CD14-positive monocyte (primary cell): ENCODE data around the gene SRD5A3. TPM values are rescaled to one million over a fixed set of nuclear protein-coding genes. Genes with fewer than 3 reads are reported as not detected.

Experiments used
- DNase-seq, 3 donors: peaks; one replicate each; pipeline ENCODE4 v3.0.0-alpha.2; 2011 to 2022
- H2AFZ ChIP-seq: 2 replicates; pipeline ENCODE4 v1.6.0; 2012; ENCODE audit warnings: mild to moderate bottlenecking, low read depth, low read length, inconsistent platforms; ENCODE audit not compliant: insufficient read depth, poor library complexity, severe bottlenecking
- H3K27ac ChIP-seq, 2 donors: 1 replicate in 1 of 2; 2 replicates in 1 of 2; pipeline ENCODE4 v1.5.1; 2012 to 2013; ENCODE audit warnings: low read length in 2 of 2, control low read depth in 1 of 2, inconsistent platforms in 1 of 2, low read depth in 1 of 2, mild to moderate bottlenecking in 1 of 2
- H3K27me3 ChIP-seq, 2 donors: one replicate each; pipeline versions ENCODE4 v1.6.0 to v1.6.1; 2011 to 2013; ENCODE audit warnings: low read length in 2 of 2; ENCODE audit not compliant: control insufficient read depth in 2 of 2, insufficient read depth in 2 of 2
- H3K36me3 ChIP-seq, 2 donors: replicated peaks in 1 of 2; 1 replicate in 1 of 2; 2 replicates in 1 of 2; pipeline versions ENCODE4 v1.5.1 to v1.6.1; 2012 to 2013; ENCODE audit warnings: low read length in 2 of 2, control low read depth in 1 of 2, inconsistent platforms in 1 of 2, mild to moderate bottlenecking in 1 of 2; ENCODE audit not compliant: insufficient read depth in 2 of 2, control insufficient read depth in 1 of 2
- H3K4me1 ChIP-seq, 2 donors: 1 replicate in 1 of 2; 2 replicates in 1 of 2; pipeline versions ENCODE4 v1.5.1 to v1.6.1; 2012 to 2013; ENCODE audit warnings: low read length in 2 of 2, control low read depth in 1 of 2, inconsistent platforms in 1 of 2, mild to moderate bottlenecking in 1 of 2, moderate library complexity in 1 of 2; ENCODE audit not compliant: insufficient read depth in 2 of 2, control insufficient read depth in 1 of 2
- H3K4me2 ChIP-seq: replicated peaks from 2 replicates; pipeline ENCODE3; 2012; ENCODE audit warnings: low read length, moderate library complexity, mild to moderate bottlenecking; ENCODE audit not compliant: poor library complexity, severe bottlenecking; ENCODE audit errors: extremely low read depth
- H3K4me3 ChIP-seq, 3 experiments: fragments of 200-600 bp in 1 of 3; sonication (generic) in 1 of 3; replicated peaks in 1 of 3; 1 replicate in 2 of 3; 2 replicates in 1 of 3; pipeline ENCODE4 v1.5.1; 2011 to 2013; ENCODE audit warnings: low read length in 3 of 3, mild to moderate bottlenecking in 3 of 3, control low read depth in 2 of 3, low read depth in 2 of 3, inconsistent platforms in 1 of 3, moderate library complexity in 1 of 3
- H3K79me2 ChIP-seq: 2 replicates; pipeline ENCODE4 v1.6.0; 2012; ENCODE audit warnings: mild to moderate bottlenecking, control low read depth, inconsistent platforms, low read length, moderate library complexity; ENCODE audit not compliant: insufficient read depth
- H3K9ac ChIP-seq: 2 replicates; pipeline ENCODE4 v1.6.0; 2017; ENCODE audit warnings: low read length, mild to moderate bottlenecking; ENCODE audit not compliant: insufficient read depth, poor library complexity, severe bottlenecking
- H3K9me3 ChIP-seq, 2 donors: replicated peaks in 1 of 2; 1 replicate in 1 of 2; 2 replicates in 1 of 2; pipeline versions ENCODE4 v1.5.1 to v1.6.1; 2012 to 2013; ENCODE audit warnings: low read length in 2 of 2, control low read depth in 1 of 2; ENCODE audit not compliant: control insufficient read depth in 1 of 2, insufficient read depth in 1 of 2
- H4K20me1 ChIP-seq: 2 replicates; pipeline ENCODE4 v1.6.0; 2012; ENCODE audit warnings: mild to moderate bottlenecking, low read length, control low read depth, moderate library complexity; ENCODE audit not compliant: insufficient read depth
- H3K27ac Mint-ChIP-seq, 7 donors: one replicate each; pipeline ENCODE4 v1.8.0; 2020; ENCODE audit warnings: mild to moderate bottlenecking in 7 of 7, mixed read lengths in 7 of 7, moderate library complexity in 6 of 7, inconsistent platforms in 2 of 7
- H3K27me3 Mint-ChIP-seq, 3 donors: one replicate each; pipeline ENCODE4 v1.8.0; 2021 to 2022; ENCODE audit warnings: low read depth in 3 of 3, mild to moderate bottlenecking in 3 of 3, mixed read lengths in 3 of 3, moderate library complexity in 3 of 3, inconsistent platforms in 1 of 3
- H3K36me3 Mint-ChIP-seq, 2 donors: one replicate each; pipeline ENCODE4 v1.8.0; 2020; ENCODE audit warnings: mixed read lengths in 2 of 2, inconsistent platforms in 1 of 2, mild to moderate bottlenecking in 1 of 2
- H3K4me1 Mint-ChIP-seq: one replicate; pipeline ENCODE4 v1.8.0; 2020; ENCODE audit warnings: mild to moderate bottlenecking, mixed read lengths
- H3K4me3 Mint-ChIP-seq, 2 donors: one replicate each; pipeline ENCODE4 v1.8.0; 2020; ENCODE audit warnings: mild to moderate bottlenecking in 2 of 2, mixed read lengths in 2 of 2, moderate library complexity in 1 of 2
- H3K9me3 Mint-ChIP-seq, 7 donors: one replicate each; pipeline ENCODE4 v1.8.0; 2020 to 2022; ENCODE audit warnings: mixed read lengths in 7 of 7, mild to moderate bottlenecking in 6 of 7, moderate library complexity in 6 of 7, inconsistent platforms in 2 of 7
- WGBS: methylation state at CpG from one replicate; pipeline ENCODE4 v1.1.5; 2013; ENCODE audit warnings: missing lambda C conversion rate; ENCODE audit not compliant: insufficient coverage; 5-methylcytosine and 5-hydroxymethylcytosine counted together
- intact Hi-C, 2 donors: fragments of 100-400 bp; cut with micrococcal nuclease; formaldehyde crosslinking; loops; one replicate each; pipeline versions ENCODE4 v1.15.0 to v1.15.1; 2023
- polyA plus RNA-seq, 3 donors: library from polyadenylated mRNA; depleted of rRNA in 1 of 3; unstranded in 2 of 3; stranded (reverse) in 1 of 3; fragments of 300-500 nt in 2 of 3; fragments of >200 nt in 1 of 3; fragmentation: Illumina TruSeq in 2 of 3; gene quantifications; 1 replicate in 2 of 3; 2 replicates in 1 of 3; pipeline ENCODE4 v1.2.3, GENCODE V29; 2012 to 2021
- TF ChIP-seq, protein P1 (sequence below): fragments of 200-600 bp; IDR thresholded peaks from one replicate; pipeline ENCODE4 v1.8.0; 2022; ENCODE audit warnings: antibody characterized with exemption, mild to moderate bottlenecking

Gene SRD5A3
- polyA plus RNA-seq, 3 donors, result 5.9 to 26.2 (median 16.2) TPM

DNA sequence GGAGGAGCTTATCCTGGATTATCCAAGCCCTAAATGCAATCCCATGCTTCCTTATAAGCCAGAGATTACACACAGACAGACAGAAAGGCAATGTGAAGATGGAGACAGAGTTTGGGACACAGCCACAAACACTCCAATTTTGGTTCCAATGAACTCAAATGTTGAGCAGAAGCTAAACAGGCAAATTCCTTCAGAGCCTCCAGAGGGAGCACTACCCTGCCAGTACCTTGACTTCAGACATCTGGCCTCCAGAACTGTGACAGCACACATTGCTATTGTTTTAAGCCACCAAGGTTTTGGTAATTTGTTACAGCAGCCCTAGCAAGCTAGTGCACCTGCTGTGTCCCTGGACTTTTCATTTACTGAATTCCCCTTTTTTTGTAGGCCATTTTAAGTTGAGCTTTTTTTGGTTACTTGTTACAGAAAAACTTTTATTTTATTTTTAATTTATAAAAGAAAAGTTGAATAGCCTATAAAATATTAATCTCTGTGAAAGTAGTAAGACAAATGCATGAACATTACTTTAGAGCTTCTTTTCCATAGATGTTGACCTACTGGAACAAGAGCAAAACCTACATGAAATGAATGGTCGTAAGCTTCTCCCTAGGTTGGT is 33.4 kb upstream of the SRD5A3 start:
- H3K36me3 ChIP-seq, result no peaks in the 10 kb centered on the region
- no peak overlapping the region for H3K4me2 ChIP-seq
- Mint-ChIP-seq H3K9me3 (peaks cover 0 to 2% (median 0%) of the 10 kb centered on the region in 7 donors), H3K36me3 (no peaks in the 10 kb centered on the region), H3K27ac (peak overlapping the region in 3 of 7 donors; percentile 42 to 76 (median 74)), H3K4me1 (peaks cover 8% of the 10 kb centered on the region), H3K27me3 (peaks cover 0 to 4% (median 0%) of the 10 kb centered on the region in 3 donors), H3K4me3 (no peak overlapping the region)
- peak overlapping the region in 1 of 2 donors; percentile 34 for H3K27ac ChIP-seq
- TF ChIP-seq, protein P1, sequence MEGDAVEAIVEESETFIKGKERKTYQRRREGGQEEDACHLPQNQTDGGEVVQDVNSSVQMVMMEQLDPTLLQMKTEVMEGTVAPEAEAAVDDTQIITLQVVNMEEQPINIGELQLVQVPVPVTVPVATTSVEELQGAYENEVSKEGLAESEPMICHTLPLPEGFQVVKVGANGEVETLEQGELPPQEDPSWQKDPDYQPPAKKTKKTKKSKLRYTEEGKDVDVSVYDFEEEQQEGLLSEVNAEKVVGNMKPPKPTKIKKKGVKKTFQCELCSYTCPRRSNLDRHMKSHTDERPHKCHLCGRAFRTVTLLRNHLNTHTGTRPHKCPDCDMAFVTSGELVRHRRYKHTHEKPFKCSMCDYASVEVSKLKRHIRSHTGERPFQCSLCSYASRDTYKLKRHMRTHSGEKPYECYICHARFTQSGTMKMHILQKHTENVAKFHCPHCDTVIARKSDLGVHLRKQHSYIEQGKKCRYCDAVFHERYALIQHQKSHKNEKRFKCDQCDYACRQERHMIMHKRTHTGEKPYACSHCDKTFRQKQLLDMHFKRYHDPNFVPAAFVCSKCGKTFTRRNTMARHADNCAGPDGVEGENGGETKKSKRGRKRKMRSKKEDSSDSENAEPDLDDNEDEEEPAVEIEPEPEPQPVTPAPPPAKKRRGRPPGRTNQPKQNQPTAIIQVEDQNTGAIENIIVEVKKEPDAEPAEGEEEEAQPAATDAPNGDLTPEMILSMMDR, result peak; percentile 79
- no peaks in the 10 kb centered on the region for H4K20me1 ChIP-seq
- peak; percentile 32 to 54 (median 52) for DNase-seq
- peak overlapping the region; percentile 8 for H2AFZ ChIP-seq
- no peaks in the 10 kb centered on the region for H3K79me2 ChIP-seq
- no peak overlapping the region for H3K4me3 ChIP-seq
- no peak overlapping the region for H3K9ac ChIP-seq
- H3K4me1 ChIP-seq, result peaks cover 0 to 6% of the 10 kb centered on the region in 2 donors
- H3K27me3 ChIP-seq, result no peaks in the 10 kb centered on the region
- WGBS, result 100% methylated on average over 1 of the region's 1 CpG
- H3K9me3 ChIP-seq, result no peaks in the 10 kb centered on the region
- intact Hi-C loops, result no loop called here

- Mint-ChIP-seq H3K4me1 (peaks cover 11% of the 10 kb centered on the region), H3K27me3 (peaks cover 1 to 4% (median 3%) of the 10 kb centered on the region in 3 donors), H3K36me3 (no peaks in the 10 kb centered on the region), H3K27ac (peak overlapping the region in 1 of 7 donors; percentile 13), H3K4me3 (no peak overlapping the region), H3K9me3 (peaks cover 0 to 2% (median 0%) of the 10 kb centered on the region in 7 donors)
- no peak for DNase-seq
- H3K9me3 ChIP-seq, result no peaks in the 10 kb centered on the region
- H3K36me3 ChIP-seq, result no peaks in the 10 kb centered on the region
- WGBS, result 97% methylated on average over 2 of the region's 4 CpGs
- no peaks in the 10 kb centered on the region for H4K20me1 ChIP-seq
- H3K27me3 ChIP-seq, result peaks cover 2 to 3% of the 10 kb centered on the region in 2 donors
- H3K4me2 ChIP-seq, result no peak overlapping the region
- H3K4me3 ChIP-seq, result no peak overlapping the region
- intact Hi-C loops, result no loop called here
- H3K79me2 ChIP-seq, result no peaks in the 10 kb centered on the region
- H2AFZ ChIP-seq, result no peak overlapping the region
- H3K4me1 ChIP-seq, result peaks cover 0 to 6% of the 10 kb centered on the region in 2 donors
- TF ChIP-seq, protein P1, result no peak
- no peak overlapping the region for H3K27ac ChIP-seq
- no peak overlapping the region for H3K9ac ChIP-seq
Measured at GRCh38 chr4:55314141-55314820, 31.8 kb upstream of the SRD5A3 start.
